Fibroblast of skin of right biceps (primary cell): ENCODE data around the gene SCFD2.
A peak's percentile ranks its signal among the peaks of the same experiment; 100 is the strongest.
"Not testable (repeated sequence)": the region's sequence is repeated elsewhere in the genome, so short reads cannot be mapped to it uniquely, and the experiment has no call there.

Experiments used
- DNase-seq: peaks from one replicate; pipeline ENCODE4 v3.0.0-alpha.2; 2013

SCFD2 gene

GRCh38 chr4:53005808-53006207 lies 360.1 kb downstream of the SCFD2 start:
- no peak for DNase-seq

GRCh38 chr4:53005149-53005546 lies 360.7 kb downstream of the SCFD2 start:
- DNase-seq, result no peak

DNA sequence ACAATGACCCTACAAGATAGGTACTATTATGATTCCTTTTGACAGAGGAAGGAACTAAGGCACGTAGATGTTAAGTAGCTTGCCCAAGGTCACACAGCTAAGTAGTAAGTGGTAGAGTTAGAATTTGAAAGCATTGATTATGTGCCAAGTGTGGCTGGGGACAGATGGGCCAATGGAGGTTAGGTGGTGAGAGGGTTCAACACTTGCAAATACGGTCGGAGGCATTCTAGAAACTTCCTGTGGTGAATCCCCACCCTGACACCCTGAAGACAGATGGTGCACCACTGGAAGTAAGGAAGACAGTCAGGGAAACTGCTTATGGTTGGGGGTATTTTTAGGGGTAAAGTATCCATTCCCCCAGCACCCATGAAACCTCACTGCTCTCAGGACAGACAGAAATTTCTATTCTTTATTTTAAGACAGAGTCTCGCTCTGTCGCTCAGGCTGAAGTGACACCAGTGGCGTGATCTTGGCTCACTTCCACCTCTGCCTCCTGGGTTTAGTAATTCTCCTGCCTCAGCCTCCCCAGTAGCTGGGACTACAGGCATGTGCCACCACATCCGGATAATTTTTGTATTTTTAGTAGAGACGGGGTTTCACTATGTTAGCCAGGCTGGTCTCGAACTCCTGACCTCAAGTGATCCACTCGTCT lies 361.2 kb downstream of the SCFD2 start:
- no peak for DNase-seq

GRCh38 chr4:53003959-53004358 lies 361.9 kb downstream of the SCFD2 start:
- DNase-seq, result no peak

GRCh38 chr4:53000560-53000959 lies 365.3 kb downstream of the SCFD2 start:
- DNase-seq, result no peak

- no peak for DNase-seq
Measured at GRCh38 chr4:52999626-53000025, 366.2 kb downstream of the SCFD2 start.

DNA sequence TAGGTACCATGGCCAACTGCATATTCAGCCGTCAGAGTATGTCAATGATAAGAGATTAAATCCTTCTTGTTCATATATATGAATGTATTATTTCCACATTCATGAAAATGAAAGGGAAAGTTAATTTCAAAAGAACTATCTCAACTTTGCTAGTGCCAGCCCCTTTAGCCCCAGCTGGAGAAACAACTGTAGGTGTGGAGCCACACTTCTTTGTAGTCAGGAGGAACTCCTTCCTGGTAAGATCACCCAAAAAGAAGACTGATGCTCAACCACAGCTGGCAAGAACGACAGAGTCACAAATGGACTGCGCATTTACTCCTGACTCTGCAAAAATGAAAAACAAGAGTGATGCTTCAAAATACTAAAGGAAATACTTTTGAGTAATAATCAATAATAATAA lies 367.4 kb downstream of the SCFD2 start:
- no peak for DNase-seq

- no peak for DNase-seq
Measured at GRCh38 chr4:52997132-52997416, 368.8 kb downstream of the SCFD2 start.

DNA sequence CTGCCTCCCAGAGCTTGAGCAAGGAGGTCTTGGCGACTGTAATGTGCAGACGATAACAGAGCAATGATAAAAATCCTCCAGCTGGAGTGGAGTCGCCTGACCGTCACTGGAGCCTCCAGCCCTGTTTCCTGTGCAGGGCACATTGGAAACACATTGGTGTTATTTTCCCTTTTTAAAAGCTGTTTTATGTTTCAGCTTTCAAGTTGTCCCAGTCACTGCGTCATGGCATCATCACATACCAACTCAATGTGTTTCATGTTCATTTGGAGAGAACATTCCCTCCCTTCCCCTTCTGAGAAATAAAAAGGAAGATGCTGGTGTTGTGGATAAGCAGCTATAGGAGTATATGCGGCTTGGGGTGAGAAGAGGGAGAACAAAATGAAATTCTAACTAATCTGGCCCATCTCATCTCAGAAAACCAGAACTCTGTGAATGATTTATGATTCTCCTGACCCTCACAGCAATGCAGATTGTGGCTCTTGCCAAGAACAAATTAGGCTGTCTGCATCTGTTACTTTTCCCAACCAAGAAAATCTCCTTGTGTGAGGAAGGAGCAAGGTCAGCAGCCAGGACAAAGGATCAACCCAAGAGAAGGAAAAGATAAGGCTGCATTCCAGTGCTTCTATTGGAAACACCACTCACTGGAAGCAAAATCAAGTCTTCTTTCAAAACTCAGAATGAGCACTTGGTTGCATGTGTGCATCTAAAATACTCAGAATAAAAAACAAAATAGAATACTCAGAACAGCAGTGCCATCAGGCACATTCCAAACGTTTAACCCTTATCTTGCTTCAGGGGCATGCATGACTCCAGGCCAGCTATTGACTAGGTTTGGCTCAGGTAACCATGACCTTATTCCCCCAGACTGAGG lies 369.4 kb downstream of the SCFD2 start:
- DNase-seq, result peak; percentile 72

DNA sequence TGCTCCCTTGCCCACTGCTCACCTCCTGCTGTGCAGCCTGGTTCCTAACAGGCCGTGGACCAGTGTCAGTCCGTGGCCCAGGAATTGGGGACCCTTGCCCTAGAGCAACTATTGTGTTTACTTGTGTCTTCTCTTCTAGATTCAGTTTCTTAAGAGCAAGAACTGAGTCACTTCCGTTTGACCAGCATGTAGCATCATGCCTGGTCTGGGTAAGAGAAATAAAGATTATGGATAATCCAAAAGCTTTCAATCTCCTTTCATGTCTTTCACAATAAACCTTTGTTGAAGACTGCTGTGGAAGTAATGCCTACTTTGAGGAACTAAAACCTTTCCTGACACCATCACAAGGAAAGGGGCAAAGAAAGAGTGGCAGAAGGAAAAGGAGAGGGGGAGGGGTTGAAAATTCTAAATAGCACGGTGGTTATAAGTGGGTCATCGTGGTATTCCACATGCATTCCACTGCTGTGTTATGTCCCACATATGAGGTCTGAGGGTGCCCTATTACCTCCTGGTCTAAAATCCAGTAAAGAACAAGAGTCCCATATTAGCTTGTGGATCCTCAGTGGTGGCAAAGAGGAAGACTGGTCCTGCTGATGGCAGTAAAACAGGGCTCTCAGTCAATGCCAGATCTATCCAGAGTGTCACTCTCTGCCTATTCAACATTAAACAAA lies 370.4 kb downstream of the SCFD2 start:
- DNase-seq, result peak; percentile 26

DNA sequence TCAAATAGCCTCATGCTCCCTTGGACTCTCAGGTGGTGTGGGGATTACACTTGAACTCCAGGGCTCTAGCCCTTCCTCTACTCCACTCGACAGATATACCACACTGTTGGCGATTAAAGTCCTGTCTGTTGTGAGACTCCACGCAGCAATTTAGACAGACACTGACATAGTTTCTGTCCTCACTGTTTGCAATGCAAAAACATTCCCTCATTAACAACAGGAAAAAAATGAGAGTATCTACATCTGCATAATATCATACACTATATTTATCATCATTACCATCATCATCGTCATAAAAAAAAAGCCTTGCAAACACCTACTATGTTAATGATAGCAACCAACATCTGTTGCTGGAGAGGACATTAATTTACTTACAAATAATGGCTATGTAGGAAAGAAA lies 371.3 kb downstream of the SCFD2 start:
- no peak for DNase-seq

- no peak for DNase-seq
Measured at GRCh38 chr4:52993771-52994170, 372.1 kb downstream of the SCFD2 start.

- DNase-seq, result not testable (repeated sequence)
Measured at GRCh38 chr4:52992551-52992950, 373.3 kb downstream of the SCFD2 start.

GRCh38 chr4:52991472-52991871 lies 374.4 kb downstream of the SCFD2 start:
- no peak for DNase-seq

GRCh38 chr4:52990706-52991105 lies 375.2 kb downstream of the SCFD2 start:
- DNase-seq, result no peak

- DNase-seq, result no peak
Measured at GRCh38 chr4:52989865-52990264, 376.0 kb downstream of the SCFD2 start.

DNA sequence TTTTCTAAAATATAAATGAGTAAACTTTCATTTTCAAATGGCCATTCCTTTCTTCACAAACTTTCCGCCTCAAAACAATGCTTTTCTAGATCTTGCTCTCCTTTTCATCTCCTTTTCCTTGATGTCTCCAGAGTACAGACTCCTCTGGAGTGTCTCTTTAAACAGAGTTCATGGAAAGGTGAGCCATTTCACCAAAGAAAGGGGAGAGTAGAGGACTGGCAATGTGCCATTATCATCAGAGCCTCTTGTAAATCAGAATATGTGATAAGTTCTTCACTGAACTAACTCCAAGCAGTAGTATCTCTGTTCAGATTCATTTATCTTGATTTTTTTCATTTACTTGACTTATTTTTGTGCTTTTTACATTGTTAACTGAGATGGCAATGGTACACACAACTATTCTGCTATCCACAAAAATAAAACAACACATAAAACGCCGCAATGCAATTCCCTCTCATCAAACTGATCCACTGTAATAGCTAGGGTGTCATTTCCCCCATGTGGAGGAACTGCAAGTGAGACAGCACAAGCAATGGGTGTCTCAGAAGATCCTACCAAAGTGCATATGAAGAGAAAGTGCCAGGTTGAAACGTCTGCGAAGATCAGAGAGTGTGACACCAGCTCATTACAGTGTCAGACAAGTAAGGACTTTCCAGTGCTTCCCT lies 378.3 kb downstream of the SCFD2 start:
- peak; percentile 17 for DNase-seq

- peak; percentile 60 for DNase-seq
Measured at GRCh38 chr4:52984462-52984881, 381.4 kb downstream of the SCFD2 start.

DNA sequence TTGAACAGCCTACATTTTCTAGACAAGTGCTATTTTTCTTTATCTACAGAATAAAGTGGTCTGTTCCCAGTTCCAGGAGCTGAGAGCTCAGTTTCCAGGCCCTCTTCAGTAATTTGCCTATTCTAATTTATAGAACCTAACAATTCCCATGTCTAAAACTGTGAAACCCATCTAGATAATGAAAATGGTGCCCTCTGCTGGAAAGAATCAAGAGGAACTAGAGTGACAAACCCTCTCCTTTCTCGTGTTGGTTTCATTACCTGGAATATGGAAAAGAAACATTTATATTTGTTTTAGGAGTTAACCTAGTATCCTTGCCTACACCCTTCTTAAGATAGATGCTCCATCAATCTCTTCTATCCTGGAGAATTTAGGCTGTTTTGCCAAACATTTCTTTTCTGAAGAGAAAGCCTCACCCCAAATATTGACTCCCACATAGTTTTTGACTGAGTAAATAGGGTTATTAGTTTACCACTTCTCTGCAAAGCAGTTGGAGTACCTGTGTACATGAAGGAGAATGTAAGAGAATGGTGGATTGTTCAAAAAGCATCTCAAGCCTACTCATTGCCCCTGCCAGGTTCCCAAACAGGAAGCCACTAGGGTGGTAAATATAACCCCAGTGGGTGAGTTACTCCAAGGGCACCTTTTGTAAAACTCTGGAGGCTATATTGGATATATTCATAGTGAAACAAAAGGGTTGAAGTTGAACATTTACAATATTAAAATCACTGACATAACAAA lies 382.1 kb downstream of the SCFD2 start:
- DNase-seq, result peak; percentile 52

DNA sequence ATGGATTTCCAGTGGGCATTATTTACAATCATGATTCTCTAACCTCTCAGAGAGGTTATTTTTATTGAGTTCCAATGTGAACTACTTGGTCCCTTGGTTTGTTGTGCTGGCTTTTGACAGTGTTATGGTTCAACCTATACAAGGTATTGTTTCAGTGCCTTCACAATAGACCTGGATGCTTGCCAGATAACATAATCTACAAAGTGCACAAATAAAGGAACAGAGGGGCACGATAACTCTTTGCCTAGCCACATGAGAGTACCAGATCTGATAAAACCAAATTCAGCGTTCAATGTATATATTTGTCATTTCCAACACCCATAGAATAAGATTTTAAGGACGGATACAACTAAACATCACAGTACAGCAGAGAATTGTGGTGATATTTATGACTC lies 382.9 kb downstream of the SCFD2 start:
- DNase-seq, result no peak

DNA sequence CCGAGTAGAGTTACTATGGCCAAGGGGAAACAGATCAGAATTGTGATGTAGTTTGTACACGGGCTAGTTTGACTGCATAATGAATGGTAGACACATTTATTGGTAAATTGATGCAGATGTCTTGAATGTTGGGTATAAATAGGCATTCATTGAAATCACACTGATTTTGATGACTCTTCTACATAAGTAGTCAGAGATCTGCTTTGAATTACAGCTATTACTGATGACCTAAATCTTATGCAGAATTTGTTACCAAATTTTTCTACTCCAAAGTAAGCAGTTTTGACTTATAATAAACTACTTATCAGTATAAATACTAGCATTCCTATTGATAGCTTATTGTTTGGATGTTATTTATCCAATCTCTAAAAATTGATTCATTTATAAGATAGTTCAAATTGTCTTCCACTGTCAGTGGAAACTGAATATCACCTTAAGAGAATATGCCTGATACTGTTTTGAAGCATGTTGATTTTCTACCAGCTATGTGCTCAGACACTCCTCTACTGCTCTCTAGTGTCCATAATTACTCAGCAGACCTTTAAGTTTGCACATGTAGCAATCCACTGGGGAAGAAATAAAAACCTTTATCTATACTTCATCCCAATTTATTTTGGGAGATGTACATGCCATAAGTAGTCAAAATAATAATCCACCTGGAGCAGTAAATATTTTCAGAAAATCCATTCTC lies 383.5 kb downstream of the SCFD2 start:
- peak; percentile 53 for DNase-seq
